Fibroblast of mammary gland (primary cell): Measurements from ENCODE around the gene SSR4.

ENCODE experiments used
- DNase-seq: peaks from one replicate; pipeline ENCODE4 v3.0.0-alpha.2; 2010; ENCODE audit warnings: low read depth
- H3K4me3 ChIP-seq: 2 replicates; pipeline ENCODE4 v1.5.1; 2011; ENCODE audit warnings: low read depth, mild to moderate bottlenecking, low read length, moderate library complexity; ENCODE audit not compliant: control insufficient read depth
- CTCF ChIP-seq: conservative IDR thresholded peaks from 2 replicates; pipeline ENCODE4 v1.5.1; 2011; ENCODE audit warnings: low read depth, low read length, inconsistent platforms; ENCODE audit not compliant: control insufficient read depth, insufficient read depth

The SSR4 gene

GRCh38 chrX:153782313-153782712, 12.2 kb upstream of the SSR4 start:
- no peak for DNase-seq
- H3K4me3 ChIP-seq, result no peak overlapping the region
- no peak for TF ChIP-seq CTCF

GRCh38 chrX:153782871-153783270, 11.6 kb upstream of the SSR4 start:
- no peak for DNase-seq
- no peak overlapping the region for H3K4me3 ChIP-seq
- TF ChIP-seq CTCF, result no peak

- no peak for DNase-seq
- TF ChIP-seq CTCF, result no peak
- no peak overlapping the region for H3K4me3 ChIP-seq
Measured at GRCh38 chrX:153783378-153784013, 11.0 kb upstream of the SSR4 start.

DNA sequence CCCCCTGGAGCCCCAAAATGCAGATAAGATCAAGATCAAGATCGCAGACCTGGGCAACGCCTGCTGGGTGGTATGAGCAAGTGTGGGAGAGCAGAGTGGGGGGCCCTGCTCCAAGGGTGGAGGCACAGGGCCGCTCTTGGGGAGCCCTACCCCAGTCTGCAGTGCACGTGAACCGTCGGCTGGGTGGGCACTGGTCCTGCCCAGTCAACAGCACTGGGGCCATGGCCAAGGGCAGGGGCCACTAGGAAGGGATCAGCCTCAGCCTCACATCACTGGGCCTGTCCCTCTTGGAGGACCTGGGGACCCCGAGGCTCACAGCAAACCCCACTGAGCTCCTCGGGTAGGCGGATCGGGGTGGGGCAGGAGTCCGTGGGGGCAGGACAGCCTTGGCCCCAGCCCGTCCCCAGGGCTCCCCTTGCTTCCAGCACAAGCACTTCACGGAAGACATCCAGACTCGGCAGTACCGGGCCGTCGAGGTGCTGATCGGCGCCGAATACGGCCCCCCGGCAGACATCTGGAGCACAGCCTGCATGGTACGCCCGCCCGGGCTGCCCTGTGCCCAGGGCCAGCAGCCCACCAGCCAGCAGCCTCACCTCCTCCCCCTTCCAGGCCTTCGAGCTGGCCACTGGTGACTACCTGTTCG, 10.0 kb upstream of the SSR4 start:
- no peak for TF ChIP-seq CTCF
- DNase-seq, result no peak
- H3K4me3 ChIP-seq, result no peak overlapping the region

GRCh38 chrX:153786669-153787068, 7.8 kb upstream of the SSR4 start:
- H3K4me3 ChIP-seq, result no peak overlapping the region
- DNase-seq, result no peak
- no peak for TF ChIP-seq CTCF

GRCh38 chrX:153789654-153790053, 4.8 kb upstream of the SSR4 start:
- H3K4me3 ChIP-seq, result no peak overlapping the region
- no peak for DNase-seq
- no peak for TF ChIP-seq CTCF
